ENCODE measurements around the gene NDUFAF7.

Gene NDUFAF7

DNA sequence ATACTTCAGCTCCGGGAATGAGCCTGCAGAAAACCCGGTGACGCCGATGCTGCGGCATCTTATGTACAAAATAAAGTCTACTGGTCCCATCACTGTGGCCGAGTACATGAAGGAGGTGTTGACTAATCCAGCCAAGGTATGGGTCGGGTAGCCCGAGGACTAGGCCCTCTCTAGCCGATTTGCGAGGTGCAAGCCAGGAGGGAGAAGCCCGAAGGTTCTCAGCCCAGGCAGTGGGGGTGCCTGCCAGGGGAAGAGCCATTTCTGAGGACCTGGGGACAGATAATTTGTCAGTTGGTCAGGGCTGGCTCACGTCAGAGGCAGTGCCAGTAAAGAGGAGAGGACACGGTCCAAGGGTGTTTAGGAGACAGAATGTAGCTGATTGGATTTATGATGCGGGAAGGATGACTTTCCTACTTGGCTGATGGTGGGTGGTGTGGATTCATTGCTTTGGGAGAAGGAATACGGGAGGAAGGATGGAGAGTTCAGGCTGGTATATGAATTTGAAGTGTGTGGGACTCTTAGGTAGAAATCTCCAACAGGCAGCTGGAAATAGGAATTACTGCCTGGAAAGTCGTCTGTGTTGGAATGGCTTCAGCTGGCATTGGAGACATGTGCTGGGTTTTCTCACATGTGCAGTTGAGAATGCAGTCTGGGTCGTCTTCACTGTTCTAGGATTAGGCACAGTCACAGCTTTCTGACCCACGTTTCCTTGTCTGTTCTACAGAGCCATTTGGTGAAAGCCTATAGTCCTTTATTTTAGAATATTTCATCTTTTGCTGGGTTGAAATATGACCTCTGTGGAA, 874 bp downstream of the NDUFAF7 start:
- no peak for TF ChIP-seq GATA1 (IDR thresholded peaks at IDR 0.05; ENCODE audit: low read depth, low read length)
- TF ChIP-seq POLR2A (IDR thresholded peaks at IDR 0.05; ENCODE audit: low read length): no peak
- DNase-seq: peak; percentile 54 to 66

DNA sequence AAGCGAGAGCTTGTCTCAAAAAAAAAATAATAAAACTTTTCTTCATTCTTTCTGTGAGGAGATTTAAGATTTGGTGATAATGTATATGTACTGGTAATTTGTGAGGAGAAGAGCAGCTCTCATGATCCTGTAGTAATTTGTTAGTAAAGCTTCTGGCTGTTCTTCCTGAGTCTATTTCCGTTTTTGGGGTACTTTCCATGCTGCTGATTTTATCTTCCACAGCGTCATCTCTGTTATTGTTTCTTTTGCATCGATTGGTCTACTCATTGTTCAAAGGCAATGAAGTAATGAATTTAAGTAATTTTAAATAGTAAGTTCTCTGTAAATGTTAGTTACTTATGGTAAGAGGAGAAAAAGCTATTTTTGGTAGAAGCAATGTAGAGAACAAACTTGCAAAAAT, 12.0 kb downstream of the NDUFAF7 start:
- TF ChIP-seq POLR2A (IDR thresholded peaks at IDR 0.05; ENCODE audit: low read length) (no peak), GATA1 (IDR thresholded peaks at IDR 0.05; ENCODE audit: low read depth, low read length) (no peak)
- DNase-seq: no peak

DNA sequence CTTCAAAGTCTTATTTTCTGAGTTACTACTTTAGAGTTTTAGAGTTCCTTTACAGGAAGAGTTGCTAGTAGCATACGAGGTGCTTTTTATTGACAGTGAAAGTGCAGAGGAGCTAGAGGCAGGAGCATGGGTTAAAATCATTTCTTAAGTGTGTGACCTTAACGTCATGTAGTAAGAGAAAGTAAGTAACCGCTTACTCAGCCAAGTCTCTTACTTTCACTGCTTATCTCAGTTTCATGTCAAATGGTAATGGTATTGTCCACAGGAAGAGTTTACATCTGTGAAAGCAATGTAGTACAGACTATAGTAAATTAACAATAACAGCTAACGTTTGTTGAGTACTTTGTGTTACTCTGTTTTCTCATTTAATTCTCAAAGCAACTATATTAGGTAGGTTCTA, 12.6 kb downstream of the NDUFAF7 start:
- no peak for TF ChIP-seq GATA1 (IDR thresholded peaks at IDR 0.05; ENCODE audit: low read depth, low read length)
- no peak for TF ChIP-seq POLR2A (IDR thresholded peaks at IDR 0.05; ENCODE audit: low read length)
- no peak for DNase-seq

DNA sequence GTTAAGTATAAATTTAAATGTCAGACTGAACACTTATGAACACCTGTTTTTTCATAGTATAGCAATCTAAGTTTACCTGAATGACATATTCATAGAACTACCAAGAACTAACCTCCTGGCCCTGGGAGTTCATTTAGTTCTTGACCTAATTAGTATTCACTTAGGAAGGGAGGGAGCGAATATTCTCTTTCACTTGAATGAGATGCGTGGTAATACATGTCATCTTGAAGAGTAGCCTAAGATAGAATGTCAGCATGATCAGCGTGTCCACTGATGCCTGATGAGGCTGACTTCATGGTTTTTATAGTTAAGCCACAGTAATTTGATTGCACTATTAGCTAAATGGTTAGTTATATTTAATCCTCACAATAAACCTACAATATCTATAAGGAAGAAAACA, 13.3 kb downstream of the NDUFAF7 start:
- TF ChIP-seq POLR2A (IDR thresholded peaks at IDR 0.05; ENCODE audit: low read length) (no peak), GATA1 (IDR thresholded peaks at IDR 0.05; ENCODE audit: low read depth, low read length) (no peak)
- no peak for DNase-seq

DNA sequence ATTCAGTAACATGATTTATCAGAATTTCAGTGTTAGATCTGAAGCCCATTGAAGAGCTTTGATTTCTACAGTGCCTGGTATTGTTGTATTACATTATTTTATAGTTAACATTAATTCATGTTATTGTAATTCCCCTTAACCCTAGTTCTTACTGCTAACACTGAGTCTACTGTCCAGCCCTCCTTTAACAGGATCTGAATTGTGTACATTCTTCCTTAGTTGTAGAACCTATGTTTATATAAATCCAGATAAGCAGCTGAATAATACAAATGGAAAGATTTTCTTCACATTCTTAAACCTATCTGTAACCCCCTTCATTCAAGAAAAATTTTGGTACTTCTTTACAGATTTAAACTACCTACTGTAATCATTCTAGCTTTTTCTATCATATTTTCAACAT, 14.7 kb downstream of the NDUFAF7 start:
- no peak for DNase-seq
- TF ChIP-seq GATA1 (IDR thresholded peaks at IDR 0.05; ENCODE audit: low read depth, low read length) (no peak), POLR2A (IDR thresholded peaks at IDR 0.05; ENCODE audit: low read length) (no peak)

DNA sequence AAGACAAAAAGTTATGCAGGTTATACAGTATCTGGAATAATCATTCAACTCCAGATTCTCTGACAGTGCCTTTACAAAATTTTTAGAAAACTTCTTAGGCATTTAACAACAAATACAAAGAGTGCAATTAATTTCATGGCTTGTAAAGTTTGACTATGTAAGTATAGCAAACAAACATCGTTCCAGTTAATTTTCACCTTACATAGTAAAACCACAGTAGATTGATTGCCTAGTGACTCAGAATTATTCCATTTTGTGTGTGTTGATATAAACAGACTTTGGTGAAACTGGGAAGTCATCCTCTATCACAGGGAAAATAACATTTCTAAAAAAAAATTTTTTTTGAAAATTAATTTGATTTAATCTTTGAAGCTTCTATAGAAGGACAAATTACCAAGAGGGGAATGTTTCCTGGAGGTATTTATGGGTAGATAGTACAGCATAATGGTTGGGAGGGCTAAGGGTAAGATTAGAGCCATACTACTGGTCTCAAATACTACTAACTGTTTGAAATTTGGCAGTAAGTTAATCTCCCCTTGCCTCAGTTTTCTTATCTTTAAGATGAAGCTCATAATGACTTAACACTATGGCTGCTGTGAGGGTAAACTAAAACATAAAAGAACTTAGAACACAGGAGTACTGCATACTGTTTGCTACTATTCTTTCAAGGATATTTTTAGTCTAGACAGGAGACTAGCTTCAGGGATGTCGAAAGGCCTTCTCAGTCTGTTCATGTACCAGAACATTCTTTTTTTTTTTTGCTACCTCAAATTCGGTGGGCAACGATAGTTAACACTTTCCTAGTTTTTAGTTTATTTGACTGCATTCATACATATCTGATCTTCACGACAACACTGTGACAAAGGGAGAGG, 19.6 kb downstream of the NDUFAF7 start:
- TF ChIP-seq GATA1 (IDR thresholded peaks at IDR 0.05; ENCODE audit: low read depth, low read length): no peak
- TF ChIP-seq POLR2A (IDR thresholded peaks at IDR 0.05; ENCODE audit: low read length): no peak
- peak; percentile 46 to 62 for DNase-seq

DNA sequence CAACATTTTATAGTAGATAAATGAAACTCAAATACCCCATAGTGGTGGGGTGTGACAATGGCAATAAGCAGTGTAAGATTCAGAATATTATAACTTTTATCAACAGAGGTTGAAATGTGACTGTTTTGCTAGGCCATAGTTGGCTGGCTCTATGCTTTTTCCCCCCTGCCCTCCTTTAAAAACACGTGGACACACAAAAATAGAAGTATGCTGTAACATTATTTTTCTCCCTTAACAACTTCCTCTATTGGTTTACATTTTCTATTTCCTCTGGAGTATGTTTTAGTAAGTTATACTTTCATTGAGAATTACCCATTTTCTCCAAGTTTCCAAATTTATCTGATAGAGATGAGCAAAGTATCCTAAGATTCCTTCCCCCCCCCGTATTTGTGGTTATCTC, 31.1 kb downstream of the NDUFAF7 start:
- TF ChIP-seq GATA1 (IDR thresholded peaks at IDR 0.05; ENCODE audit: low read depth, low read length) (no peak), POLR2A (IDR thresholded peaks at IDR 0.05; ENCODE audit: low read length) (no peak)
- no peak for DNase-seq

DNA sequence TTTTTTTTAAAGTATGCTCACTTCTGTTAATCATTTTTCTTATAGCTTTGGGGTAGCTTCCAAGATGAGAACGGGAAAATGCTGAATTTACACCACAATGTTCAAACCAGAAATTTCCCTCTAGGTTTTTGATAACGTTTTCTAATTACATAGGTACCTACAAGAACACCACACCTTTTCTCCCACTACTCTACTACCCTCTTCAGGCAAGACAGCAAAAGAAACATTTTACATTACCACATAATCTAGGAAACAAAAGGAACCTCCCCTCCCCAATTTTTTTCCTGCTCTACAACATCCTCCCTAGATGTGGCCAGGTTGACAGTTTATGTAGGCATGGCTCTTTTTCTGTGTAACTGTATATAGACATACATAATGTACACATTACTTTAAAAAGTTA, 32.4 kb downstream of the NDUFAF7 start:
- TF ChIP-seq POLR2A (IDR thresholded peaks at IDR 0.05; ENCODE audit: low read length): no peak
- TF ChIP-seq GATA1 (IDR thresholded peaks at IDR 0.05; ENCODE audit: low read depth, low read length): no peak
- DNase-seq: no peak

DNA sequence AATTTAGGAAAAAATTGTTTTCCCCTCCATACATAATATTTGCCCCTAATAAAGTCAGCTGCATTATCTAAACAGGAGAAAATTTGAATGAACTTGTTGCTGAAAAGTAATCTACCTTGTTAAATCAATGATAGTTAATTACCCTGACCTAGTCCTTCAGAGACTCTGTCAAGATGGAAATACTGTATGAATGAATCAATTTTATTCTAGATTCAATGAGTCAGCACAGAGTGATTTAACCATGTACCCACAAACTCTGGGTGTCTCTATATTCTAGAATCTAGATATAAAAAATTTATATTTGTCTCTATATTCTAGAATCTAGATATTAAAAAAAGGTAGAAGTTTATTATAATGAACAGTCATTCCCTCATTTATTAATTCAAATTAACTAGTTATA, 36.2 kb downstream of the NDUFAF7 start:
- TF ChIP-seq GATA1 (IDR thresholded peaks at IDR 0.05; ENCODE audit: low read depth, low read length) (no peak), POLR2A (IDR thresholded peaks at IDR 0.05; ENCODE audit: low read length) (no peak)
- no peak for DNase-seq

DNA sequence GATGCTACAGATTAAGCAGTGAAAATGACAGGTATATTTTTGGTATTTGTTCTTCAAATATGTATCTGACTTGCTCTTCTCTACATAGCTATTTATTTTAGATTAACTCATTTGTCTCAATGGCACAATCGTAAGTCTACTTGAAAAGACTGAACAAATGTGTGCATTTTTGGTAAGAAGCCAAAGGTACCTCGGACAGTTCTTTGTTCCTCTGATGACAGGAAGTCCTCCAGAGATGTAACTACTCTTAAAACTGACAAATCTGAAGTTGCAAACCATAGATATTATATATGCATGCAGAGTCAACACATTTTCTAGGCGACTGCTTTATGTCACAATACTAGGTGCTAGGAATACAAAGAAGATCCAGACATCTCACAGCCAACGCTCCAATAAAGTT, 36.7 kb downstream of the NDUFAF7 start:
- DNase-seq: no peak
- no peak for TF ChIP-seq GATA1 (IDR thresholded peaks at IDR 0.05; ENCODE audit: low read depth, low read length)
- TF ChIP-seq POLR2A (IDR thresholded peaks at IDR 0.05; ENCODE audit: low read length): no peak

DNA sequence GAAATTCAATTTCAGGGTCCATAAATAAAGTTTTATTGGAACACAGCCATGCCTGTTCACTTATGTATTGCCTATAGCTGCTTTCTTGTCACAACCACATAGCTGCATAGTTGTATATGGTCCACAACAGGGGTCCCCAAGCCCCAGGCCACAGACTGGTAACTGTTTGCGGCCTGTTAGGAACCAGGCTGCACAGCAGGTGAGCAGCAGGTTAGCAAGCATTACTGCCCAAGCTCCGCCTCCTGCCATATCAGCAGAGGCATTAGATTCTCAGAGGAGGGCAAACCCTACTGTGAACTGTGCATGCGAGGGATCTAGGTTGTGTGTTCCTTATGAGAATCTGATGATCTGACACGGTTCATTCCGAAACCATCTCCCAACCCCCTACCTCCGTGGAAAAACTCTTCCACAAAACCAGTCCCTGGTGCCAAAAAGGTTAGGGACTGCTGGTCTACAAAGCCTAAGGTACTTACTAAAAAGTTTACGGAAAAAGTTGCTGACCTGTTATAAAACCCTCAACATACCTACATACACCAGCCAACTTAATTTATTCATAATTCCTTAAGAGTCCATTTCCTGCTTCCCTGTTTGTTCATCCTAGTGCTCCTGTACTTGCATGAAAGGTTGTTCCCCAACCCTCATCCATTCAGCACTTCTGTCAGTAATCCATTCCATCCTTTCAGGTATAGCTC, 40.1 kb downstream of the NDUFAF7 start:
- TF ChIP-seq POLR2A (IDR thresholded peaks at IDR 0.05; ENCODE audit: low read length) (no peak), GATA1 (IDR thresholded peaks at IDR 0.05; ENCODE audit: low read depth, low read length) (no peak)
- DNase-seq: no peak

DNA sequence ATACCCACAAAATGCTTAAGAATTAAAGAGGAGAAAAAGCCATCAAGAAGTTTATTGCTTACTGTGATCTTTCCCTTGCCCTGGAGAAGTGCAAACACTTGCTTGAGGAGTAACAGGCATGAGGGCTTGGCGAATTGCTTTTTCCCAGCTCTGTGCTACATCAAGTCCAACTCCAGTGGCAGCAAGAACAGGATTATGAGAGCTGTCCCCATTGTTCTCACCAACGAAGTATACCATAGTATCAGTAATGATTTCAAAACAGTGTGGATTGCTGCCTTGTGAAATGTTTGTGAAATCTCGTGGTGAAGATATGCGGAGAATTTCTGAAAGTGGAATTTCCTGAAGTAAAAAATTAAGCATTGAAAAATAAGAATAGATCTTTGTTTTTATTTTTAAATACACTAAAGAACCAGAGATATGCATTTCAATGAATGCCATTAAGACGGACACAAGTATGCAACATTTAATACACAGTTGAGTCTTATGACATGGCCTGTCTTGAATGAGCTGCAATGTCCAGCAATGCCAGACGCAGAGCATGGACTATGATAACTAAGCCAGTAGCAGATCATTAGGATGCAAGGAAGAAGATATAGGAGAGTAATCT, 43.0 kb downstream of the NDUFAF7 start:
- TF ChIP-seq POLR2A (IDR thresholded peaks at IDR 0.05; ENCODE audit: low read length): no peak
- no peak for TF ChIP-seq GATA1 (IDR thresholded peaks at IDR 0.05; ENCODE audit: low read depth, low read length)
- DNase-seq: no peak

DNA sequence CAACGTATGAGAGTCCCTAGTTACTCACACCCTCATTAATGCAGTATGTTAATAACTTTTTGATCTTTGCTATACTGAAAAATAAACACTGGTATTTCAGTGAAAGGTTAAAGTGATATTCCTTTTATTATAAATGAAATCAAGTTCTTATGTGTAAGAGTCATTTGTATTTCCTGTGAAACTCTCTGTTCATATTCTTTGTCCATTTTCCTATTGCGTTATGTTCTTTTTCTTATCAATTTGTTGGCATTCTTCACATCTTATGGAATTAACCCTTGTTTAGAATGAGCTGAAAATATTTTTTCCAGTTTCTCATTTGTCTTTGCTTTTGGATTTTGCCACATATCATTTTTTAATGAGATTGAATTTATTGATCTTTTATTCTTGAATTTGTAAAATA, 44.8 kb downstream of the NDUFAF7 start:
- TF ChIP-seq GATA1 (IDR thresholded peaks at IDR 0.05; ENCODE audit: low read depth, low read length) (no peak), POLR2A (IDR thresholded peaks at IDR 0.05; ENCODE audit: low read length) (no peak)
- DNase-seq: no peak

DNA sequence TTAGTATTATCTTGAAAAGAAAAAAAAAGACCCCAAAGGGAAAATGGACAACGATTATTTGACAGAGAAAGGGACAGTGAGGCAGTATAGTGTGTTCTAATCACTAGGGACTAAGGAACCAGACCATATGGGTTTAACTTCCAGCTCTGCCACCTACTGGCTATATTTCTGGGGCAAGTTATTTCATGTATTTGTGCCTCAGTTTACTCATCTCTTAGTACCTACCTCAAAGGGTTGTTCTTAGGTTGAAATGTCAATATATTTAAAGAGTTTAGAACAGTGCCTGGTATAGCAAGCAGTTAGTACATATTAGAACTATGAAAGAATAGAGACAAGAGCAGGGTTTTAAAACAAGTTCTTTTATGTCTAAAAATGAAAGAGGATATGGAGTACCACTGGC, 50.5 kb downstream of the NDUFAF7 start:
- DNase-seq: peak in 1 of 2 experiments; percentile 7
- no peak for TF ChIP-seq GATA1 (IDR thresholded peaks at IDR 0.05; ENCODE audit: low read depth, low read length)
- TF ChIP-seq POLR2A (IDR thresholded peaks at IDR 0.05; ENCODE audit: low read length): no peak

All from erythroblast (primary cell).